Memory B cell (primary cell): ENCODE measurements around the gene PJA2.
"Not testable (repeated sequence)": the region's sequence is repeated elsewhere in the genome, so short reads cannot be mapped to it uniquely, and the experiment has no call there.

ENCODE experiments used
- ATAC-seq: fragments of 150-1000 bp; cut with Tn5 transposase; 2 replicates; pipeline ENCODE4 v1.10.0; 2021; ENCODE audit warnings: low read depth, mild to moderate bottlenecking, moderate library complexity
- DNase-seq, 2 donors: peaks; one replicate each; pipeline ENCODE4 v3.0.0; 2022; ENCODE audit warnings: low spot score in 2 of 2
- H3K27ac Mint-ChIP-seq: one replicate; pipeline ENCODE4 v1.8.0; 2022; ENCODE audit warnings: mild to moderate bottlenecking, moderate library complexity, mixed read lengths
- H3K27me3 Mint-ChIP-seq: one replicate; pipeline ENCODE4 v1.8.0; 2022; ENCODE audit warnings: mixed read lengths
- H3K36me3 Mint-ChIP-seq: one replicate; pipeline ENCODE4 v1.8.0; 2022; ENCODE audit warnings: mild to moderate bottlenecking, mixed read lengths
- H3K4me1 Mint-ChIP-seq: one replicate; pipeline ENCODE4 v1.8.0; 2022; ENCODE audit warnings: mixed read lengths
- H3K4me3 Mint-ChIP-seq: one replicate; pipeline ENCODE4 v1.8.0; 2022; ENCODE audit warnings: mild to moderate bottlenecking, moderate library complexity, mixed read lengths
- H3K9me3 Mint-ChIP-seq: one replicate; pipeline ENCODE4 v1.8.0; 2022; ENCODE audit warnings: mixed read lengths

The PJA2 gene

DNA sequence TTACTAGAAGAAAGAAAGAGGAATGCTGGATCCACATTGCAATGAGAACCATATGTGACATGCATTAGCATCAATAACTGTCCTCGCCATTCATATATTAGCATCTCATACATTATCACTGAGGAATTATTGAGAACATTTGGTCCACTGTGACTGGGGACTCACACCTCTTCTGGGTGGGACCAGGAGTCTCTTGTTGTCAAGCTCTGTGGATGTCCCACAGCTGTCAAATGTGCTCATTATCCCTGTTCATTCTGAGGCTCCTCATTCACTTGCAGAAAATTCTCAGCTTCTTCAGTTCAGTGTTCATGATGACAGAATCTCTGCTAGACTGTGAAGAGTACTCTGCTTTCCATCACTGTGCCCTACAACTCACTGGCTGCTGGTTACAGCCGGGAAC lies 109.4 kb downstream of the PJA2 start:
- DNase-seq, result no peak
- Mint-ChIP-seq H3K36me3 (peaks cover 1% of the 10 kb centered on the region), H3K27ac (no peak overlapping the region), H3K4me1 (no peaks in the 10 kb centered on the region), H3K4me3 (no peak overlapping the region), H3K9me3 (no peaks in the 10 kb centered on the region), H3K27me3 (no peaks in the 10 kb centered on the region)
- no peak for ATAC-seq

DNA sequence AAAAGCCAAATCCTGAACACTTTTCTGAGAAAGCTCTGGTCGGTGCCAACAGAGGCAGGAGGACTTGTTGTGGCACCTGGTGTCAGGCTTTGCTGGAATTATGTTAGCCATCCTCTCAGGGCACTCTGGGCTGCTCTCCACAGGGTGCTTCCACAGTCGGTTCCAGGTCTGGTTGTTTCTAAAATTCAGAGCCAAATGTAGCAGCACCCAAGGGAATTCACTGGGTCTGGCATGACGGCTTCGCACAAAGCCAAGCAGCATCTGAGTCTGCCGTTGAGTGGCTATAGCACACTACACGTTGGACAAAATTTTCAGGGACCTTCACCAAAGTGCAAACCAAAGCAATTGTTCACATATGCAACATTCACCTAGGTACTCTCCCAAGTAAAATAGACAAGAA lies 110.2 kb downstream of the PJA2 start:
- Mint-ChIP-seq H3K9me3 (peaks cover 1% of the 10 kb centered on the region), H3K27me3 (no peaks in the 10 kb centered on the region), H3K4me3 (no peak overlapping the region), H3K27ac (no peak overlapping the region), H3K4me1 (no peaks in the 10 kb centered on the region), H3K36me3 (peaks cover 4% of the 10 kb centered on the region)
- no peak for ATAC-seq
- no peak for DNase-seq

DNA sequence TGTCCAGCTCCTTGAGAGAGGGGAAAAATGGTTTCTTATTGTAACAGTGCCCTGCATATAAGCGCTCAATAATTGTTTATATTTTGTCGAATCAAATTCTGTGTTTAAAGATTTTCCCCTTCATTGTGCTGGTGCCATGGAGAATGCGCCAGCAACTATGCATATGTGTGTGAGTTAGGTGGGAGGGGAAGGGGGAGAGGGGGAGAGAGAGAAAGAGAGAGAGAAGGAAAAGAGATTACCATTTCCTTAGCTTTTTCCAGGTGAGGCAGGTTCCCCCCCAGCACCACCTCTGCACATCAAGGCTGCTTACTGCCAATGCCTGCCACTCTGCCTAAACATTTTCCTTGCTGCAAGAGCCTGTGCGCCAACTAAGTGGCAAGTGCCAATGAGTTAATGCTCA lies 111.0 kb downstream of the PJA2 start:
- Mint-ChIP-seq H3K36me3 (peaks cover 9% of the 10 kb centered on the region), H3K27ac (no peak overlapping the region), H3K27me3 (no peaks in the 10 kb centered on the region), H3K4me3 (no peak overlapping the region), H3K4me1 (no peaks in the 10 kb centered on the region), H3K9me3 (peaks cover 1% of the 10 kb centered on the region)
- DNase-seq (no peak), ATAC-seq (no peak)

DNA sequence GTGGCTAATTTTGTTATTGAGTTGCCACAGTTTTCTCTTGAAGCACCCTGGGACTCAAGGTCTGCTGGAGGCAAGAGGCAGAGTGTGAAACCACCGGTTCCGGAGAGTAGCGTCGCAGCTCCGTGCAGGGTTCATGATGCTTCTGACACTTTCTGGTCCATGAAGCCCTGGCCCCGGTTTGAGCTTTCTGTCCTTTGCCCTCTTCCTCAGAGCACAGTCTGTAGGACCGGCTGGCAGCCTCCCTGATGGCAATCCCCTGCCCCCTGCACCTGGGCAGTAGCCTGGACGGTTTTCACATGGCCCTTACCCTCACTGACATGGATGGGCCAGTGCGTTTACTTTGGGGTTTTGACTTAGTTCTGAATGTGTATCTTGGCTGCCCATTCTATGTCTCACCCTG lies 111.9 kb downstream of the PJA2 start:
- H3K9me3 Mint-ChIP-seq, result peaks cover 1% of the 10 kb centered on the region
- no peak overlapping the region for H3K27ac Mint-ChIP-seq
- H3K27me3 Mint-ChIP-seq, result no peaks in the 10 kb centered on the region
- H3K4me1 Mint-ChIP-seq, result no peaks in the 10 kb centered on the region
- DNase-seq (no peak), ATAC-seq (no peak)
- H3K36me3 Mint-ChIP-seq, result peaks cover 14% of the 10 kb centered on the region
- H3K4me3 Mint-ChIP-seq, result no peak overlapping the region

DNA sequence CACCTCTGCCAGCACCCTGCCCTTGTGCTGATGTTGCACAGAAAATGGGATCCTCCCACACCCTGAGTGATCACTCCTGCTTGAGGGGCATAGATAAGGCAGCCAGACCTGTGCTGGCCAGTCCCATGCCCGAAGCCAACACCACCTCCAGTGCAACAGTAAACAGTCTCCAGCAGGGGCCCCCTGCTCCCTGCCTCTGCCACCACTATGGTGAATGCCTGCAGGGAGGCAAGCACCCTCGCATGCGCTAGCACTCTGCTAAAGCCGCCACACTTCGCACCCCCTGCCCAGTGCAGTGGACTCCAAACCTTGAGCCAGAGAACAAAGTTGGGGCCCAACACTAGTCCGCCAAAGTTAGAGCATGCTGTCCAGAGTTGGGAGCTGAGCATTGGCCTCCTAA lies 118.7 kb downstream of the PJA2 start:
- H3K36me3 Mint-ChIP-seq, result peaks cover 48% of the 10 kb centered on the region
- DNase-seq, result no peak
- H3K27me3 Mint-ChIP-seq, result no peaks in the 10 kb centered on the region
- H3K27ac Mint-ChIP-seq, result no peak overlapping the region
- ATAC-seq, result no peak
- peaks cover 9% of the 10 kb centered on the region for H3K9me3 Mint-ChIP-seq
- H3K4me1 Mint-ChIP-seq, result no peaks in the 10 kb centered on the region
- H3K4me3 Mint-ChIP-seq, result no peak overlapping the region

DNA sequence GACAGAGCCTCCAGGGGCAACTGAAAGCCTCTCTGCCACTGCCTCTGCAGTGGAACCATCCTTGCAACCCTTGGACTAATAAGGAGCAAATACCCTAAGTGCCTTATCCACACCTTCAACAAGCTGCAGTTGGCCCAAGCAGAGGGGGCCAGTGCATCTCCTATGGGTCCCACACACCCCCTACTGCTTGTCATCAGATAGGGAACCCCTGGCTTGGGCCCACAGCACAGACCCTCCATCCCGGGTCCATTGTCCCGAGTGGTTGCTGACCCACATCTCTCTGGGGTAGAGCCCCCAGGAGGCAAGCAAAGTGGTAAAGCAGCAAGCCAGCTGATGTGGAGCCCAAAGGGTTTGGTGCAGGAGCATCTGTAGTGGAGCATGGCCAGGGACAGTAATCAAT lies 119.5 kb downstream of the PJA2 start:
- ATAC-seq, result no peak

DNA sequence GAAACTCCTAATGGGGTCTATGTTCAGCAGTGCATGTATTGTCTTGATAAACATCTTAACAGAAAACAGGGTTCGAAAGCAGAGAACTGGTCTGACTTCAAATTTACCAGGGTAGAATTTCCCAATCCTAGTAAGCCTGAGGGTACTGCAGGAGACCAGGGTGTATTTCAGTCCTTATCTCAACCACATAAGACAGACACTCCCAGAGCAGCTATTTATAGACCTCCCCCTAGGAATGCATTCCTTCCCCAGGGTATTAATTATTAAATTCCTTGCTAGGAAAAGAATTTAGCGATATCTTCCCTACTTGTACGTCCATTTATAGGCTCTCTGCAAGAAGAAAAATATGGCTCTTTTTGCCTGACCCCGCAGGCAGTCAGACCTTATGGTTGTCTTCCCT lies 123.1 kb downstream of the PJA2 start:
- H3K27ac Mint-ChIP-seq, DNase-seq, H3K4me1 Mint-ChIP-seq, ATAC-seq, H3K4me3 Mint-ChIP-seq, H3K27me3 Mint-ChIP-seq: not testable (repeated sequence)
- H3K9me3 Mint-ChIP-seq, result peaks cover 16% of the 10 kb centered on the region
- peaks cover 56% of the 10 kb centered on the region for H3K36me3 Mint-ChIP-seq

More for the DNA sequence above, 119.5 kb downstream of the PJA2 start:
- no peaks in the 10 kb centered on the region for H3K27me3 Mint-ChIP-seq
- H3K9me3 Mint-ChIP-seq, result peaks cover 13% of the 10 kb centered on the region
- no peak for DNase-seq
- no peak overlapping the region for H3K27ac Mint-ChIP-seq
- no peak overlapping the region for H3K4me3 Mint-ChIP-seq
- H3K36me3 Mint-ChIP-seq, result peaks cover 52% of the 10 kb centered on the region
- H3K4me1 Mint-ChIP-seq, result no peaks in the 10 kb centered on the region
